GM13976 (cell line): ENCODE measurements around the gene NEDD4L.

Source experiments
- DNase-seq: peaks from one replicate; pipeline ENCODE4 v3.0.0; 2012; ENCODE audit warnings: low spot score
- in situ Hi-C: fragments of 300-500 bp; cut with MboI; formaldehyde crosslinking; loops from one replicate; pipeline ENCODE4 v1.12.0; 2022; ENCODE audit warnings: low sequenced_read_pairs, mixed read lengths, inconsistent platforms; ENCODE audit not compliant: unreplicated experiment
- TF ChIP-seq, protein P1 (sequence below): IDR thresholded peaks from 2 replicates; pipeline ENCODE4 v1.5.1; 2012; ENCODE audit warnings: borderline replicate concordance, mild to moderate bottlenecking; ENCODE audit not compliant: insufficient read depth; ENCODE audit errors: extremely low read depth, missing control alignments, control extremely low read depth

The NEDD4L gene

DNA sequence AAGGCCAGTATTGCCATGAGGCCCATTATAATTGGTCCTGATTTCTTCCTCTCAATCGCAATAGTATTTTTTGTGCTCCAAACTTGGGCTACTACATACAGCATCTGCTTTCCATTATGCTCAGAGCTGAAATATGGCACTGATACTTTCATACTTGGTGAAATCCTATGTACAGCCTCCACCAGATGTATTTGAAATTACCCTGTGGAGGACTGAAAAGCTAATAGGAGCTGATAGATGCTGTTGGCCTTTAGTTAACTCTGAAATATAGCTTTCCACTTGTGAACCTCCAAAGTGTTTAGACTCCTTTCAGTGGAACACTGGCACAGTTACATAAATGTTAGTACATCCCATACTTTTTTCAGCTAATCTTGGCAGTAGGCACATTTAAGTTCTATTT lies 205.7 kb downstream of the NEDD4L start:
- no peak for DNase-seq
- in situ Hi-C loops = no loop called here
- TF ChIP-seq, protein P1, sequence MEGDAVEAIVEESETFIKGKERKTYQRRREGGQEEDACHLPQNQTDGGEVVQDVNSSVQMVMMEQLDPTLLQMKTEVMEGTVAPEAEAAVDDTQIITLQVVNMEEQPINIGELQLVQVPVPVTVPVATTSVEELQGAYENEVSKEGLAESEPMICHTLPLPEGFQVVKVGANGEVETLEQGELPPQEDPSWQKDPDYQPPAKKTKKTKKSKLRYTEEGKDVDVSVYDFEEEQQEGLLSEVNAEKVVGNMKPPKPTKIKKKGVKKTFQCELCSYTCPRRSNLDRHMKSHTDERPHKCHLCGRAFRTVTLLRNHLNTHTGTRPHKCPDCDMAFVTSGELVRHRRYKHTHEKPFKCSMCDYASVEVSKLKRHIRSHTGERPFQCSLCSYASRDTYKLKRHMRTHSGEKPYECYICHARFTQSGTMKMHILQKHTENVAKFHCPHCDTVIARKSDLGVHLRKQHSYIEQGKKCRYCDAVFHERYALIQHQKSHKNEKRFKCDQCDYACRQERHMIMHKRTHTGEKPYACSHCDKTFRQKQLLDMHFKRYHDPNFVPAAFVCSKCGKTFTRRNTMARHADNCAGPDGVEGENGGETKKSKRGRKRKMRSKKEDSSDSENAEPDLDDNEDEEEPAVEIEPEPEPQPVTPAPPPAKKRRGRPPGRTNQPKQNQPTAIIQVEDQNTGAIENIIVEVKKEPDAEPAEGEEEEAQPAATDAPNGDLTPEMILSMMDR = no peak

- in situ Hi-C loops = no loop called here
- TF ChIP-seq, protein P1 = no peak
- DNase-seq = no peak
These were observed 207.4 kb downstream of the NEDD4L start for GRCh38 chr18:58251416-58251815.

DNA sequence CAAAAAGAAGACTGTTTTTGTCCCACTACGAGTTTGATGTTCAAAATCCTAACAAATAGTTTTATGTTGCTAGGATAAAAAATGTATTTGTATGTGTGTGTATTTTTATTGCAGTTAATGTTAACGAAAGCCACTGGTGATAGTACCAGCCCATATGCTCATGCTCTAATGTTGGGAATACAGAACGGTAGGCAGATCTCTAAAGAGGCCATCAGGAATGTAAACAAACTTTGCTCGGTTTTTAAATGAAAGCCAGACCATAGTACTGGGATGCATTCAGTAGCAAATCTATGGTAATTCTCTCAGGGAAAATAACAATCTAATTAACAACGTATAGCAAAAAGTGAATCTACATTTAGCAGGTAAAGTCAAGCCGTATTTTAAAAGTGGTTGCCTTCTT lies 208.1 kb downstream of the NEDD4L start:
- TF ChIP-seq, protein P1 = no peak
- in situ Hi-C loops = no loop called here
- no peak for DNase-seq

- in situ Hi-C loops = no loop called here
- TF ChIP-seq, protein P1 = no peak
- no peak for DNase-seq
These were observed 209.3 kb downstream of the NEDD4L start for GRCh38 chr18:58253318-58253717.

- TF ChIP-seq, protein P1 = no peak
- in situ Hi-C loops = no loop called here
- DNase-seq = no peak
These were observed 209.8 kb downstream of the NEDD4L start for GRCh38 chr18:58253871-58254270.

DNA sequence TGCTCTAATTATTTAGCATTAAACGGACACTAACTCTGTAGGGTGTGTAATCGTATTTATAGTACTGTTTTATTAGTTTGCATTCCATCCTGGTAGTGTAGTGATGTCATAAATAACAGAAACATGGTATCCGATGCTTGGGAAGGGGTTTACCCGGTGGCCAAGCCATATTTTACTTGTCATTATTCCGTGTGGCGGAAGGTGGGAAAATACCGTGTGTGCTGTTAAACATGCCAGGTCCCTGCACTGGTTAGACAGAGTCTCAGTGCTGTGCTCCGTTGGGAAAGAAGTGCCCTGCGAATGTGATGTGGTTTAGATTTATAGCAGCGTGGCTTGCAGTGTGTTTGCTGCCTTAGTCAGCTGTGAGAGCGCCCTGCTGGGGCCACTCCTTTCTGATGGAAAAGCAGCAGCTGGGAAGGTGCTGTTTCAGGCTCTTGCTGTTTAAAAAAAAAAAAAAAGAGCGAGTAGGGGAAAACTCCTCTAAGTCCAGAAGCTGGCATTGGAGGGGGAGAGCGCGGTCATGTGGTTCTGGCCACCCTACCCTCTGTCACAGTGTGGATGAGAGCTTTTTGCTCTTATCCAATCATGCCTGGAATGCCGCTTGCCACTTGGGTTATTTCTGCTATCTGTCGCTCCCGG lies 211.0 kb downstream of the NEDD4L start:
- no peak for DNase-seq
- in situ Hi-C loops = no loop called here
- TF ChIP-seq, protein P1 = no peak

- in situ Hi-C loops = no loop called here
- no peak for DNase-seq
- TF ChIP-seq, protein P1 = no peak
These were observed 211.8 kb downstream of the NEDD4L start for GRCh38 chr18:58255701-58256311.
